ENCODE results near the gene TTPAL. TPM values are rescaled to one million over a fixed set of nuclear protein-coding genes. Genes with fewer than 3 reads are reported as not detected.

The TTPAL gene
- total RNA-seq, 8 experiments from 2014 or later: 7.1 to 18.9 (median 11.9) TPM

GRCh38 chr20:44537993-44538392 is 62.3 kb downstream of the TTPAL start:
- H3K27ac ChIP-seq: no peak overlapping the region
- WGBS, 10 experiments: 80 to 100% (median 100%) methylated on average over 1 of the region's 1 CpG; no CpG with 5 or more reads in 6 of the 10 experiments
- ATAC-seq (replicated peaks in 6 of 8): peak in 1 of 8 experiments; percentile 53
- H3K4me3 ChIP-seq: no peak overlapping the region
- in situ Hi-C loops (cut with MboI; ENCODE audit: low pct_unique_long_range_greater_than_20kb in 2 of 9, low sequenced_read_pairs in 9 of 9, unreplicated experiment in 9 of 9): no loop called here
- H3K4me1 ChIP-seq (replicated peaks in 1 of 2): peaks cover 0 to 6% of the 10 kb centered on the region in 2 donors

- in situ Hi-C loops (cut with MboI; ENCODE audit: low pct_unique_long_range_greater_than_20kb in 2 of 9, low sequenced_read_pairs in 9 of 9, unreplicated experiment in 9 of 9): no loop called here
- Histone ChIP-seq H3K4me1 (replicated peaks in 1 of 2) (peaks cover 0 to 3% of the 10 kb centered on the region in 2 donors), H3K27ac (no peak overlapping the region), H3K4me3 (no peak overlapping the region)
- ATAC-seq (replicated peaks in 6 of 8): no peak
- 41 to 100% (median 92%) methylated on average over 1 to 6 of the region's 6 CpGs; no CpG with 5 or more reads in 3 of the 10 experiments for WGBS, 10 experiments
Observed at GRCh38 chr20:44540834-44541233, 65.2 kb downstream of the TTPAL start.

DNA sequence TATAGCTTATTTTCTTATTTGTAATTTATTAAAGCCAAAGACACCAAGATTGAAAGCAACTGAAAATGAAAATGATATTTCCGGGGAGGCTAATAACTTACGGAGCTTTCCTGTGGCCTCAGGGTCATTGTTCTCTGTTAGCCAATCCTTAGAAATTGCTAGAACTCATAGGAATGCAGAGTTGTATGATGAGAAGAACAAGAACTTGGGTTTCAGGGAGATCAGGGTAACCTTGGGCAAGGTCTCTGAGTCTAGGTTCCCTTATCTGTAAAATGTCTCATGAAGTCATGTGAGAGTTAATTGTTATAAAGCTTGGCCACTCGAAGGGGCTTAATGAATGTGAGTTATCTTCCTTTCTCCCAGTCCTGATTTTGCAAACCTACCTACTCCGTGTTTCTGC is 66.3 kb downstream of the TTPAL start:
- ATAC-seq (replicated peaks in 6 of 8): no peak
- in situ Hi-C loops (cut with MboI; ENCODE audit: low pct_unique_long_range_greater_than_20kb in 2 of 9, low sequenced_read_pairs in 9 of 9, unreplicated experiment in 9 of 9): no loop called here
- H3K27ac ChIP-seq: no peak overlapping the region
- peaks cover 0 to 3% of the 10 kb centered on the region in 2 donors for H3K4me1 ChIP-seq (replicated peaks in 1 of 2)
- no peak overlapping the region for H3K4me3 ChIP-seq
- WGBS, 10 experiments: 42 to 100% (median 84%) methylated on average over 1 to 4 of the region's 4 CpGs

GRCh38 chr20:44542890-44543289 is 67.2 kb downstream of the TTPAL start:
- no peak overlapping the region for H3K4me3 ChIP-seq
- no peak for ATAC-seq (replicated peaks in 6 of 8)
- WGBS, 10 experiments: 14 to 100% (median 93%) methylated on average over 1 of the region's 1 CpG; no CpG with 5 or more reads in 2 of the 10 experiments
- no peak overlapping the region for H3K27ac ChIP-seq
- peaks cover 0 to 3% of the 10 kb centered on the region in 2 donors for H3K4me1 ChIP-seq (replicated peaks in 1 of 2)
- in situ Hi-C loops (cut with MboI; ENCODE audit: low pct_unique_long_range_greater_than_20kb in 2 of 9, low sequenced_read_pairs in 9 of 9, unreplicated experiment in 9 of 9): no loop called here

GRCh38 chr20:44543358-44543757 is 67.7 kb downstream of the TTPAL start:
- WGBS, 10 experiments: 73 to 100% (median 89%) methylated on average over 1 to 3 of the region's 3 CpGs
- Histone ChIP-seq H3K27ac (no peak overlapping the region), H3K4me1 (replicated peaks in 1 of 2) (peaks cover 0 to 6% of the 10 kb centered on the region in 2 donors), H3K4me3 (no peak overlapping the region)
- ATAC-seq (replicated peaks in 6 of 8): no peak
- in situ Hi-C loops (cut with MboI; ENCODE audit: low pct_unique_long_range_greater_than_20kb in 2 of 9, low sequenced_read_pairs in 9 of 9, unreplicated experiment in 9 of 9): no loop called here

Other genes with a start within 250 kb of the TTPAL start
- gene GDAP1L1, start 228.6 kb upstream of the TTPAL start, total RNA-seq: 100 to 1,000 TPM in 3 of 8 experiments, 10 to 100 TPM in 2, under 1 TPM in 3; 0.25 to 175 (median 62.2) TPM
- 10 to 100 TPM in 2 of 8 experiments, 1 to 10 TPM in 6; 3.7 to 13.5 (median 5.4) TPM for gene FITM2, start 164.7 kb upstream of the TTPAL start, total RNA-seq
- gene R3HDML, start 138.8 kb upstream of the TTPAL start, total RNA-seq: not detected
- gene HNF4A, start 120.2 kb upstream of the TTPAL start, total RNA-seq: under 1 TPM in 6 of 8 experiments, not detected in 2; 0.09 to 0.62 (median 0.17) TPM
- gene SERINC3, start 46.2 kb downstream of the TTPAL start, total RNA-seq: 100 to 1,000 TPM in 1 of 8 experiments, 10 to 100 TPM in 7; 39.3 to 108 (median 61.1) TPM
- 10 to 100 TPM; 16.5 to 92.6 (median 28.5) TPM for gene PKIG, start 106.7 kb downstream of the TTPAL start, total RNA-seq
- gene ADA, start 175.8 kb downstream of the TTPAL start, total RNA-seq: 1 to 10 TPM; 1.9 to 8.9 (median 4.7) TPM
- gene CCN5, start 239.5 kb downstream of the TTPAL start, total RNA-seq: 10 to 100 TPM in 1 of 8 experiments, 1 to 10 TPM in 2, under 1 TPM in 5; 0.13 to 14.4 (median 0.68) TPM